HG02943 (cell line): ENCODE measurements around the gene GOLGA6C.
"Not testable (repeated sequence)": the region's sequence is repeated elsewhere in the genome, so short reads cannot be mapped to it uniquely, and the experiment has no call there.

Source experiments
- ATAC-seq: cut with Tn5 transposase; IDR thresholded peaks from one replicate; pipeline ENCODE4 v1.9.1; 2021; ENCODE audit warnings: mild to moderate bottlenecking, low read depth, moderate library complexity; ENCODE audit not compliant: unreplicated experiment

The GOLGA6C gene

GRCh38 chr15:75227112-75227511 lies 31.0 kb upstream of the GOLGA6C start:
- not testable (repeated sequence) for ATAC-seq

DNA sequence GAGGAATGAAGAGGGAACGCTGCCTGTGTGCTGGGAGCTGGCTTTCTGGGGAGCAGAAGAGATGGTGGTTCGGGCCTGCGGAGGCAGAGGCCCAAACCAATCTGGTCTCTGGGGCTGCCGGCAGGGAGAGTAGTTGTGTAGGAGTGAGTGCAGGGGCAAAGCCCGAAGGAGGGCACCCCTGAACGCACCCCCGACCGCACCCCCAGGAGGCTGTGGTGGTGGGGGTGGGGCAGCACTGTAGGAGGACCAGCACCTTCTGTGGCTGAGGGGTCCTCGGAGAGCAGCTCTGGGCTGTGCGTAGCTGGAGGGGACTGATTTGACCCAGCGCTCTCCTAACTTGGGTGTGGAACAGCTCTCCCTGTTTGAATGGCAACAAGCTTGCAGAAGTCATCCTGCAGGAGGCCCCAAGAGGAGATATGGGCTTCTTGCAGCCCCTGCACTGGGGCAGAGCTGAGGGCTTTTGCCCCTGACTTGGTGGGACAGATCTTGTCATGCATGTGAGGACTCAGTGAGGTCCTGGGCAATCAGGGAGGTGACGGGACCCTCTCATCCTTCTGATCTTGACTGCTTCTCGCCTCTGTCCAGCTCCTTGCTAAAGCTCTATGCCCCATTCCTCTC lies 30.4 kb upstream of the GOLGA6C start:
- no peak for ATAC-seq

DNA sequence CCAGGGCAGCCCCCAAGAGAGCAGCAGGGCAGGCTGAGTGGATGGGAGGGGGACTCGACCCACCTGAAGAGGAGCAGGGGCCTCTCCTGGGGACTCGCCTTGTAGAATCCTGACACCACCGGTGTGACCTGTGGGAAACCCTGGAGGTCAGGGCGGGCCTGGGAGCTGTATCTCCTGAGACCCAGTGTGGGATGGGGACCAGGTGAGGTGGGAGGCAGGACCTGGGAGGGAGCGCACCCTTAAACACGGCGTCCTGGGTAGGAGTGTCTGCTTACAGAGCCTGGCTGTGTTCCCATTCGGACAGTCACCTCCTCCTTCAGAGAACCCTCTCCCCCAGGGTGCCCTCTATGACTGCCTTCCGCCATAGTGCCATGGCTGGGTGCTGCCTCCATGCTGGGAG lies 29.3 kb upstream of the GOLGA6C start:
- ATAC-seq = no peak

- ATAC-seq = no peak
These were observed 28.7 kb upstream of the GOLGA6C start for GRCh38 chr15:75229191-75230015.

DNA sequence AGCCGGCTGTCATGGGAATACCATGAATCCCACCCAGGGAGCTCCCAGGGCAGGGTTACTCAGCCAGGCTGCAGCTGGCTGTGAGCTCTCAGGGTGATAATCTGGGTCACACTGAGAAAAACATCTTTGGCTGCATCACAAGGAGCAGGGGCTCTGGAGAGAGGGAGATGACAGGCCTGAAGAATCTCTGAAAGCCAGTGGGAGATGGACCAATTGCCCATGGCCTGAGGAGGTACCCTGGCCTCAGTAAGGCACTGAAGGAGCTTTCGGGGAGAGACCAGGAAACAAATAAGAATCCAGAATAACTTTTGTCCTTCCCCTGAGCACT lies 28.2 kb upstream of the GOLGA6C start:
- no peak for ATAC-seq

DNA sequence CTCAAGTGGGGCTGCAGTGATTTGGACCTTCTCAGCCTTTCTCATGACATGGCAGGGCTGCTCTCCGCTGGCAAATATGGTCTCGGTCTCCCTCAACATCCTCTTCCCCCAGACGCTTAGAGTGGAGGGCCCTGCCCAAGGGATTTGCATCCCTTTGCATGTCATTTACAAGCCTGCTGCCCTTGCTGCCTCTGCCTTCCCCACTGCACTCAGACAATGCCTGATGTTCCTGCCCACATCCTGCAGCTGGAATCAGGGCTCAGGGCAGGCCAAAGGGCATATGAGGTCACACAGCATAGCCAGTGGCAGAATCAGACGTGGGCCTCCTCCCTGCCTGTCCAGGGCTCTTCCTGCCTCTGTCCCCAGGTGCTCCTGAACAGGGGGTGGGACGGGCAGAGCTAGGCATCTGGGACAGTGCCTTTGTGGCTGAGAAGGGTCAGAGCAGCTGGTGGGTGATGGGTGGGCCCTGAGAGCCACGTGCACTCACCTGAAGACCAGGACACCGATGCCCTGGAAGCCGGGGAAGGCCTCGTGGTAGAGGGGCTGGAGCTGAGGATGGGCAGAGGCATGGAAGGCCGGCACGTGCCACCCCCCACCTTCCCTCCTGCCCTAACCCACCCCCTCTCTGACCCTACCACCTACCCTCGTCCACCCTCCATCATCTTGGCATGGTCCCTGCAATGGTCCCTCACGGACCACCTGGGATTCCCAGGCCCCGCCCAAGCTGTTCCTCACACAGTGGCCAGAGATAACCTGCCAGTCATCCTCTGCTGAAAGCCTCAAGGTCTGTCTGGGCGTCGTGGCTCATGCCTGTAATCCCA lies 27.4 kb upstream of the GOLGA6C start:
- ATAC-seq = no peak

DNA sequence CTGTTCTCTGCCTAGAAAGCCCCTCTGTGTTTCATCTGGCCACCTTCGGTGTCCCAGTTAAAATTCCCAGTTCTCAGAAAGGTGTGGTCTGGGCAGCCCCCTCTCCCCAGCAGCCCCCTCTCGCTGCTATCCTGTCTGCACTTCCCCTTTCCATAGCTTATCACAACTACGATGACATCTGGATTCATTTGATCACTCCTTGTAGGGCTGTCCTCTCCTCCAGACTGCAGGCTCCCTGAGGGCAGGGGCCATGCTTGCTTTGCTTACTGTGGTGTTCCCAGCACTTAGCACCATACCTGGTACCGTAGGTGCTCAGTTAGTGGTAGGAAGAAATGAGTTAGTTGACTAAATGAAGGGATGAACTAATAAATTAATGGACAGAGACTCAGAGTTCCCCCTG lies 26.3 kb upstream of the GOLGA6C start:
- no peak for ATAC-seq

GRCh38 chr15:75232252-75232813 lies 25.8 kb upstream of the GOLGA6C start:
- ATAC-seq = no peak

- no peak for ATAC-seq
These were observed 25.2 kb upstream of the GOLGA6C start for GRCh38 chr15:75232826-75233503.

- no peak for ATAC-seq
These were observed 24.5 kb upstream of the GOLGA6C start for GRCh38 chr15:75233504-75234190.

DNA sequence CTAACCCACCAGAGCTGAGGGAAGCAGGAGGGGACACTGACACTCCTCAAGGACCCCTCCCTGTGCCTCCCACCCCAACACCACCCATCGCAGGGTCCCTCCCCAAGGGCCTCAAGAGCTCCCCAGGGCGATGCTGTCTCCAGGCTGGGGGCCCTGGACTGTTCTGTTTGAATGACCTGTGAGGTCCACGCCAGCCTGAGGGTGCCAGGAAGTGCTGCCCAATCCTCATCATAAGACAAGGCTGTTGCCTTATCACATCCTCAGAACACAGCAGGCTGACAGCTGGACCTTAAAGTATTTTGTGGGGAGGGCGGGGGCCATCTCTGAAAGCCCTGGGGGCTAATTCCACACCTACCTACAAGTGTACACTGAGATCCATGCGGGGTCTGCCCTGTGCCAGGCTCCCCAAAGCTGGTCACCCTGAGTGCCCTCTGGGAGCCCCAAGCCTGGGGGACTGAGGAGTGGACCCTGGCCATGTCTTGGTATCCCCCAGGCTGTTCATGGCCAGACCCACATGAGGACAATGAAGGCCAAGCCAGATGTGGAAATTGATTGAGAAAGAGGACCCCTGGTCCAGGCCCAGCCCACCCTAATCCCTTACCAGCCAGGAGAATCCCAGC lies 23.8 kb upstream of the GOLGA6C start:
- ATAC-seq = no peak

- ATAC-seq = no peak
These were observed 23.0 kb upstream of the GOLGA6C start for GRCh38 chr15:75235051-75235673.

DNA sequence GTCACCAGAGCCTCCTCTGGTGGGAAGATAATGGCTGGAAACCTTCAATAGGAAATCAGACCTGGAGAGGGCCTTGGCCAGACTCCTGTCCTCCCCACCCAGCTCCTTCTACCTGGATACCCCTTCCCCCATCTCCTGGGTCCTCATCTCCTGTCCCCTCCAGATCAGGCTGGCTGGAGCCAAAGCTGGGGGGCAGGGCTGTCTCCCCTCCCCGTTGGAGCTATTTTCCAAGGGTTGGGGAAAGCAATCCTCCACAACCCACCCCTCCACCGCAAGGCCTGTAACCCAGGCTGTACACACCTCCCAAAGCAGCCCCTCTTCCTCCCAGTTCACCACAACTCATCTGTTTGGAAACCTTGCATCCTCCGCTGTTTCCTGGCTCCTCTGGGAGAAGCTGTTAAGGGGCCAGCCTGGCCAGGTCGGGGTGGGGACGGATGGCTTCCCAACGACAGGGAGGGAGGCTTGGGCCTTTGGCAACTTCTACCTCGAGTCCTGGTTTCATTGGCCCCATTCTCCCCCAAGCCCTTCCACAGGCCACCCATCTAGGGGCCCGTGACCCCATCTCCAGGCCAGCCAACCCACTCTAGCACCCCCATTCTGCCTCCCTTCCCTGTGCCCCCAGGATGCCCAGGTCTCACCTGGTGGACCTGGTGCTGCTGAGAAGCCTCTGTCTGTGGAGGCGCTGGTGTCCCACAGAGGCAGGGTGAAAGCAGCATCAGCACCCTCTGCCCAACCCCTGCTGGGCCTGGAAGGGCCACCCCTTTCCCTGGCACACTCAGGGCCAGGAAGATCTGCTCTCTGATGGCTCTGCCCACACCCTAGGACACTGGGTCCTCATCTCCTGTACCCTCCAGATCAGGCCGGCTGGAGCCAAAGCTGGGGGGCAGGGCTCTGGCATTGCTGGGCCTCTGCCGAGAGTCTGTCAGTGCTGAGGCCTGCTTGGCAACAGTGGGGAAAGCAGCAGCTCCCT lies 22.1 kb upstream of the GOLGA6C start:
- ATAC-seq = no peak

GRCh38 chr15:75237316-75237982 lies 20.7 kb upstream of the GOLGA6C start:
- ATAC-seq = no peak

- ATAC-seq = no peak
These were observed 20.0 kb upstream of the GOLGA6C start for GRCh38 chr15:75238150-75238549.

DNA sequence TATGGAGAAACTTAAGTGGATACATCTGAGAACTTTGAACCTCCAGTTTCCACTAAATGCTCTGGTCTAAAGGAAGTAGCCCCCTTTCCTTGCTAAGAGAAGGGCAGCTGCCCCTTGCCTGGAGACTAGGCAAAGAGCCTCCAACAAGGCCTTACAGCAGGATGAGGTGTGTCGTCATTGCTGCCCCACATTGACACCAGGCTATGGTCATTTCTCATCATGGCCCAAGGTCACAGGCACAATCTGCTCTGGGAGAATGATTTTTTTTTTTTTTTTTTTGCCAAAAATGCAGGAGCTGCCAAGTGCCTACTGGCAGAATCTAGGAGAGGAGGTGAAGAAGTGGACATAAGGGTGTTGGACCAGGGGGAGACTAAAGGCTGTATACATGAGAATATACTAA lies 12.4 kb upstream of the GOLGA6C start:
- not testable (repeated sequence) for ATAC-seq

DNA sequence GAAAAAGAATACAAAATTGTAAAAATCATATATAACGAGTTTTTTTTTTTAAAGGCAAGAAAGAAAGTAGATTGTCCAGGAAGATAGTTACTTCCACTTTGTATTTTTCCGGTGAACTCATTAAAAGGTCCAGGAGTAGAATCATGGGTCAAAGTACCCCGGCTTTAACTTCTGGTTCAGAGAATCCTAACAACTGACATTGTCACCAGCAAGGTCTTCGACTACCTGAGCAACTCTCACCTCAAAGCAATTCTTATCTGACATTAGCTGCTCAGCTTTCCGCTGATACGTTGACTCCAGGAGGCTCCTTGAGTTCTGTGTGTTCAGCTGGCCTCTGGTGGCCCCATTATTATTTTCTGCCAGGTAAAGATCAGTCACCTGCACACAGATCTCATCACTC lies 9.1 kb upstream of the GOLGA6C start:
- not testable (repeated sequence) for ATAC-seq
